Renal cortical epithelial cell (primary cell): ENCODE results near the gene HDGFL1. TPM values are rescaled to one million over a fixed set of nuclear protein-coding genes. Genes with fewer than 3 reads are reported as not detected.

Source experiments
- DNase-seq: peaks from one replicate; pipeline ENCODE4 v3.0.0-alpha.2; 2011; ENCODE audit warnings: low read depth
- total RNA-seq: library from RNA; depleted of rRNA; stranded (reverse); fragments of >200 nt; gene quantifications from 2 replicates; pipeline ENCODE4 v1.2.3, GENCODE V29; 2014

Gene HDGFL1
- not detected in 2 replicates for total RNA-seq

- no peak for DNase-seq
Observed at GRCh38 chr6:22569281-22570184, at the start of gene HDGFL1. HDGFL1 (plus strand) TSS chr6:22569566; CDS start chr6:22569576, 10 bp downstream.

GRCh38 chr6:22521035-22521434 is 48.3 kb upstream of the HDGFL1 start:
- no peak for DNase-seq

GRCh38 chr6:22526736-22527135 is 42.6 kb upstream of the HDGFL1 start:
- DNase-seq = no peak

DNA sequence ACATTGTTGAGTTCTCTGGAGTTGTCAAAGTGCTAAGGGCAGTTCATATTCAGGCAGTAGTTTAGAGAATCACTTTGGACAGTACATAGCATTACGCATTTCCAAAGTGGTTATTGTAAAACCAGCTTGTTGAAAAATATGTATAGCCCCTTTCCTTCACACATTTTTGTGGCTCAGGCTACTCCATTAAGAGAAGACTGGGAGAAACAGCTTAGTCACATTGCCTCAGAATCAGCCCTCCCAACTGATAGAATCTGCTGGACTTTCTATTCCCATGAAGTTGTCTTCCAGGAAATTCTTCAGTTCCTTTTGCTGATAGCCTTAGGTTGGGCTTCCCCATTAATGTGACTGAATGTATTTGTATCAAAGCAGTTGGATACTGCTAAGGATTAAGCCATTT is 39.5 kb upstream of the HDGFL1 start:
- DNase-seq = no peak

GRCh38 chr6:22530506-22530905 is 38.9 kb upstream of the HDGFL1 start:
- DNase-seq = no peak

- DNase-seq = peak; percentile 2
Observed at GRCh38 chr6:22536122-22536521, 33.2 kb upstream of the HDGFL1 start.

GRCh38 chr6:22544476-22544875 is 24.9 kb upstream of the HDGFL1 start:
- no peak for DNase-seq

GRCh38 chr6:22545051-22545450 is 24.3 kb upstream of the HDGFL1 start:
- DNase-seq = no peak

- DNase-seq = no peak
Observed at GRCh38 chr6:22546236-22546635, 23.1 kb upstream of the HDGFL1 start.

- no peak for DNase-seq
Observed at GRCh38 chr6:22550971-22551670, 18.2 kb upstream of the HDGFL1 start.

DNA sequence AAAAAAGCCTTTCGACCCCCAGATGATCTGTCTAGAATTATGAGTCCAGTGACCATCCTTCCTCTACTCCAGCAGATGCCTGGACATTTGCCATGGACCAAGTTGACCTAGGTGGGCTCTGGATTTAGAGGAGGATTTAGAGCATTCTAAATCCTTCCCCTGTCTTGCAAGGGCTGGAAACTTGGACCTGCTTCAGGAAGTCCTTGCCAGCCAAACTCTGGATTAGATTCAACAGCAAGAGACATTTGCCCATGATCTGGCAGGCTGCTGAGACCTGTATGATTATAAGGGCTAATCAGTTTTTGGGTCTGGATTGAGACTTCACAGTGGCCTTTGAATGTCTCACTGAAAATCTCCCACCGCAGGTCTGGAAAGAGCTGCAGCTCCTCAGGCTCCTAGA is 13.1 kb upstream of the HDGFL1 start:
- DNase-seq = no peak

DNA sequence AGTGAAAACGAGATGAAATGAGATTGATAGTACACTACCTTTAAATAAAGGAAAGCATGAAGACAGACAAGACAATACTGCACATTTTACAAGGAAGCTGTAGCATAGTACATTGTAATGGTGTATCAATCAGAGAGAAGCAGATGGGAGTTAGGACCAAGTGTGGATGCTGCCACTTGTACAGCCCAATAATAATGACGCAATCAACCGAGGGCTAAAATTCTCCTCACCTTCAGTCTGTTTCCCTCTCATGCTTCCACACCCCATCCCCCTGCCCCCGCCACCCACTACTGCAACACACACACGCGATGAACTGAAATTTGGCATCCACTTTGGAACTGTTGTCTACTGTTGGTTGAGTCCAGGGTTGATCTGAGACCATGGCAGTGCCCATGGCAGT is 12.4 kb upstream of the HDGFL1 start:
- DNase-seq = no peak

- no peak for DNase-seq
Observed at GRCh38 chr6:22558288-22558882, 11.0 kb upstream of the HDGFL1 start.

DNA sequence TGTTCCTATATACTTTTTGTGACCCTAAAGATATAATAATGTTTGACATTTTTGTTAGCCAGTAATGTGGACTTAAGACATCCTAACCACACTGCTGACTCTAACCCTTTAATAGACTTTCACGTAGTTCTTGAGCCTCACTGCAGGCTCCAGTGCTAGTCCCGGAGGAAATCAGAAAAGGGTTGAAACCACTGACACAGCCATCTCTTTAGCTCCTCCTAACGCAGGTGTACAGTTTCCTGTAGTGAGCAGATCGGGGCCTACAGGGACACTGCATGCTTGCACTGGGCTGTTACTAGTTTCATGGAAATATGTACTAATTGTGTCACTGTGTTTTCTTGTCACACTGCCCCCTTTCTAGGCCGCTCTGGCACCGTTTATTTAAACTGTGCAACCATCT is 512 bp upstream of the HDGFL1 start:
- no peak for DNase-seq

- no peak for DNase-seq
Observed at GRCh38 chr6:22570185-22570551, 802 bp downstream of the HDGFL1 start.

DNA sequence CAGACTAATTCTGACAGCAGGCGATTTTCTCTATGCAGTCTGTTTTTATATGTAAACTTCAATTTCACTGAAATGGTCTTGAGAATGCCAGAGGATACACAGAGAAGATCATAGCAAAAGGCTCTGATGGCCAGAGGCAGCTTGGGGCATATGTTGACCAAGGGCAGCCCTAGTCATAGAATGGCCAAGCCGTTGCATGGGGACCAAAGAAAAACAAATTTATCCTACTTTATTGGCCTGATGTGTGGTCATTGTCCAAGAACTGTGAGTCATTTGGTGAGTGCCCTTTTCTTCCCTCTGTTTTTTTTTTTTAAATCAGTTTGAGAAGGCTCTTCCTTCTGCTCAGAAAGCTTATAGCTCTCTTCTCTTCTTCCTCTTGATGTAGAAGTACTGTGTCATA is 5.8 kb downstream of the HDGFL1 start:
- peak; percentile 41 for DNase-seq

- no peak for DNase-seq
Observed at GRCh38 chr6:22579439-22579838, 10.1 kb downstream of the HDGFL1 start.

DNA sequence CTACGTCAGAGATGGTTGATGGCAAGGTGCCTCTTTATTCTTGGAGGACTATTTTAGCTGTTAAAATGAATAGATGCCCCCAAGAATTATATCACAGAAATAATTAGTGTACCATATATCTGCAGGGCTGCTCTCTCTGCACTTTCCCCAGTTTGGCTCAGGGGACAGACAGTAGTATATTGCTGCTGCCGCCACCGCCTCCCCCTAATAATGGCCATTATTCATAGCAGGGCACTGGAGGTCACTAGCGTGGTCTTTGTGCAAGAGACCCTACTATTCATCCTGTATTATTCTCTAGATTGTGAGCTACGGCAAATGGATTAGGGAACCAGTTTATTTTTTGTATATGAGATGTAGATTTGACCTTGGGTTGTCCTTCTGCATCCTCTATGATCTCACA is 11.0 kb downstream of the HDGFL1 start:
- no peak for DNase-seq

DNA sequence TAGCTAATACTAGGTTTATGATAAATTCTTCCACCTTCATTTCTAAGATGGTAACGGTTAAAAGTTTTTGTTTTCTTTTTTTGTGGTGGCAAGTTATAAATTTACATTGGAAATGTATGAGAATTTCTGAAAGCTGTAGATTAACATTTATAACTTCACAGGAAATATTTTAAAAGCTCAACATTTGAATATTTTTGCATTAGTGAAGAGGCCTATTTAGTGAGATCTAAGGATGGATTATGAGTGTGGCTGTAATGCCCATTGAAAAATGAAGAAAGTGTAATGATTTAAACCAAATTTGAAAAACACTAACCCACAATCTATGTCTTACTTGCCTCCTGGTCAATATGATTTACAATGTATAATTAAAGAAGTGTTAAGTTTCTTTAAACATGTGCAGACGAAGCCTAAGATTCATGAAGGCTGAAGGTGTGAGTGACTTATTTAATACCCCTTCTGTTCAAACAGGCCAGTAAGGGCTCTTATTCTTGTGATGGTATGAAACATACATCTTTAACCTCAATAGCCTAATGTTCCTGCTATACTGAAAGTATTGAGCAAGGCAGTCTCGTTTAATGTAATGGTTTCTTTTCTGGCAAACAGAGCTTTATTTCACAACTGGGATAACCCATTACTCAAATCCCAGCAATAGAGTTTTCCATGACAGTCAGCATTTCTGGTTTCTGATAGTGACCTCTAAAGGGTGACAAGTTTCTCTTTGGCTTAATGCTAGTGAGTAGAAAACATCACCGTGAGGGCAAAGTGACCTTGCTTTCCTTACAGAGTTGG is 13.2 kb downstream of the HDGFL1 start:
- no peak for DNase-seq

- no peak for DNase-seq
Observed at GRCh38 chr6:22583230-22583629, 13.9 kb downstream of the HDGFL1 start.

GRCh38 chr6:22583927-22584326 is 14.6 kb downstream of the HDGFL1 start:
- DNase-seq = no peak

GRCh38 chr6:22589118-22589517 is 19.8 kb downstream of the HDGFL1 start:
- no peak for DNase-seq
